K562 (cell line): Measurements from ENCODE around the gene C10orf143. TPM values are rescaled to one million over a fixed set of nuclear protein-coding genes. Genes with fewer than 3 reads are reported as not detected.
A peak's percentile ranks its signal among the peaks of the same experiment; 100 is the strongest.

Source experiments
- ATF1 ChIP-seq, 2 experiments: fragments of 450-650 bp in 1 of 2; IDR thresholded peaks; 2 replicates each; pipeline ENCODE4 v1.6.1; 2016; ENCODE audit warnings: missing compliant biosample characterization in 1 of 2, missing genetic modification characterization in 1 of 2
- E2F5 ChIP-seq: sonication (generic); formaldehyde crosslinking; IDR thresholded peaks from 2 replicates; pipeline ENCODE4 v1.8.0; 2022; ENCODE audit warnings: mild to moderate bottlenecking, missing genetic modification reagents
- GTF2F1 ChIP-seq: IDR thresholded peaks from 2 replicates; pipeline ENCODE4 v1.6.1; 2011; ENCODE audit warnings: low read depth, low read length, improper control_type of control experiment
- KDM5B ChIP-seq: fragments of 200-600 bp; sonication (generic); IDR thresholded peaks from 2 replicates; pipeline ENCODE4 v1.6.1; 2012; ENCODE audit warnings: low read depth, mild to moderate bottlenecking, moderate library complexity, low read length, control low read depth, inconsistent platforms; ENCODE audit not compliant: insufficient replicate concordance
- KLF1 ChIP-seq: fragments of 450-650 bp; IDR thresholded peaks from 2 replicates; pipeline ENCODE4 v1.6.1; 2016; ENCODE audit warnings: missing genetic modification characterization, missing compliant biosample characterization
- MGA ChIP-seq: fragments of 450-650 bp; IDR thresholded peaks from 2 replicates; pipeline ENCODE4 v1.6.1; 2016; ENCODE audit warnings: mild to moderate bottlenecking, moderate library complexity
- MLLT1 ChIP-seq, 2 experiments: fragments of 450-650 bp; IDR thresholded peaks; 2 replicates each; pipeline ENCODE4 v1.6.1; 2016
- PHF20 ChIP-seq: fragments of 450-650 bp; IDR thresholded peaks from 2 replicates; pipeline ENCODE4 v1.6.1; 2018; ENCODE audit not compliant: partially characterized antibody
- SP1 ChIP-seq: sonication (generic); formaldehyde crosslinking; IDR thresholded peaks from 2 replicates; pipeline ENCODE4 v1.8.1; 2022; ENCODE audit warnings: mild to moderate bottlenecking, missing genetic modification reagents
- ZNF740 ChIP-seq, 3 experiments: fragments of 200-800 bp in 1 of 3; sonication (Bioruptor generic) in 1 of 3; sonication (generic) in 1 of 3; formaldehyde crosslinking in 1 of 3; IDR thresholded peaks; 2 replicates each; pipeline versions ENCODE4 v1.6.1 to v1.8.0; 2016 to 2022; ENCODE audit warnings: mild to moderate bottlenecking in 2 of 3, missing compliant biosample characterization in 2 of 3, missing genetic modification characterization in 2 of 3, missing genetic modification reagents in 1 of 3
- polyA plus RNA-seq, 8 experiments: library from polyadenylated mRNA; depleted of rRNA in 4 of 8; stranded (reverse) in 5 of 8; unstranded in 3 of 8; fragments of >200 nt; fragmentation: Nextera tagmentation in 2 of 8; fragmentation: Illumina TruSeq in 1 of 8; extraction: Ambion mirVana in 2 of 8; extraction: Trizol in 1 of 8; gene quantifications; 2 replicates each; pipeline versions ENCODE4 v1.2.1 to v1.2.3, GENCODE V29; 2011 to 2014; ENCODE audit warnings: inconsistent platforms in 1 of 8, missing spikeins in 1 of 8
- total RNA-seq, 7 experiments: library from RNA; depleted of rRNA in 6 of 7; stranded (reverse); fragments of >200 nt in 6 of 7; fragmentation: Illumina TruSeq in 2 of 7; extraction: Trizol in 2 of 7; gene quantifications; 2 replicates each; pipeline versions ENCODE4 v1.2.1 to v1.2.3, GENCODE V29; 2011 to 2021; ENCODE audit warnings: low replicate concordance in 1 of 7

Gene C10orf143
- total and polyA plus RNA-seq, 9 of the 15 experiments (the other 6 are each of a cell fraction or from before 2014, with no cell fraction given) = 0.07 to 0.42 (median 0.25) TPM; not detected in 2

GRCh38 chr10:130110246-130111112 lies at the start of gene C10orf143 (continued):
- TF ChIP-seq MLLT1 (IDR thresholded peaks at IDR 0.05) = peak in 1 of 2 experiments; percentile 99; a peak in 2 of 4 replicates
- TF ChIP-seq E2F5 (CRISPR knock-in tag) = no peak
- TF ChIP-seq ATF1 (CRISPR knock-in tag; IDR thresholded peaks at IDR 0.05) = no peak
- TF ChIP-seq ATF1 (tag; IDR thresholded peaks at IDR 0.05) = peak; percentile 81
- 0 out of 2 replicates have a peak, but pooled peaks have one; percentile 46 for TF ChIP-seq KLF1 (tag)
- TF ChIP-seq ZNF740 (CRISPR knock-in tag; IDR thresholded peaks at IDR 0.05) = no peak
- TF ChIP-seq ZNF740 (tag; IDR thresholded peaks at IDR 0.05) = no peak
- peak; percentile 92 for TF ChIP-seq SP1
- peak; percentile 82 for TF ChIP-seq PHF20
- peak; percentile 94 for TF ChIP-seq KDM5B
- TF ChIP-seq MGA = peak; percentile 90
- TF ChIP-seq GTF2F1 = 0 out of 2 replicates have a peak, but pooled peaks have one; percentile 39
